Left lobe of liver (tissue), 2 donors: ENCODE measurements around the gene TSN. TPM values are rescaled to one million over a fixed set of nuclear protein-coding genes. Genes with fewer than 3 reads are reported as not detected.
"Not testable (repeated sequence)": the region's sequence is repeated elsewhere in the genome, so short reads cannot be mapped to it uniquely, and the experiment has no call there.

Experiments
- ATAC-seq: fragments of 200-7000 bp; cut with Tn5 transposase; one replicate; pipeline ENCODE4 v1.9.1; 2020; ENCODE audit warnings: mild to moderate bottlenecking, moderate library complexity
- DNase-seq: peaks from one replicate; pipeline ENCODE4 v3.0.0-alpha.2; 2020; ENCODE audit warnings: low spot score
- total RNA-seq: library from RNA; stranded (reverse); gene quantifications from one replicate; pipeline ENCODE4 v1.2.1, GENCODE V29; 2021
- donor health status: DM: no; HTN: no; CAD: no; lungs with moderate emphysema.
- donor health status: DM: no; HTN: yes; CAD: no.

TSN gene
- total RNA-seq = 24.0 TPM

DNA sequence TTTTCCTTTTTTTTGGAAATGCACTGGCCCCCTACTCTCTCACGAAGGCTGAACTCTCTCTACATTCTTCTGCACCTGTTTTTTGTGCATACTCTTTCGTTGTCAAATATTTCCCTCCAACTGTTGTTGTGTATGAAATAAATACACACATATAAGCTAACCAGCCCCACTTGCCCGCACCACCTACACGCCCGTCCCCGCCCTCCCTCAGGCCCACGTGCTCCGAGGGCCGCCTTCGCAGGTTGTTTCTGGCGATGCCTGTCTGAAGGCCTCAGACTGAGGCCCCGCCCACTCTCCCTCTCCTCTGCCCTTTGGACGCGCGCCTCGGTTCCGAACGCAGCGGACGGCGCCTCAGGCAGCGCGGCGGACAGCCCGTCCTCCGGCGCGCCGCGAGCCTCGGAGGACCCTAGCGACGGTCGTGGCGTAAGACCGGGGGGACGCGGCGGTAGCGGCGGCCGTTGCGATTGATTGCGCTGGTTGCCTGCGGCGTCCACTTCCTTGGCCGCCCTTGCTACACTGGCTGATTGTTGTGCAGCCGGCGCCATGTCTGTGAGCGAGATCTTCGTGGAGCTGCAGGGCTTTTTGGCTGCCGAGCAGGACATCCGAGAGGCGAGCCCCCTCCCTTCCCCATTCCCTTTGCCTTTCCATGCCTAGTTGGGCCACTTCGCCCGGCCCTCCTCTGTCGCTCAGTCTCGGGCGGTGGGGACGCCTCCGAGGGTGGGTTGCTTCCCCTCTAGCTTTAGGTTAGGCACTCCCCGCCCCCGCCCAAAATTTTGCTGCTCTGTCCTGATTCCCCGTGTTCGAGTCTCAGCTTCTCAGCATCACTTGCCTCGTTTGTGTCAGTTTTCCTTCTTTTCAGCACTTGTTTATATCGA lies at the start of gene TSN:
Gene TSN (plus strand): TSS at position 415 of the 875 bp plus-strand sequence. CDS start 129 bp downstream, at position 544.
- ATAC-seq (peak; percentile 100), DNase-seq (peak; percentile 98)

DNA sequence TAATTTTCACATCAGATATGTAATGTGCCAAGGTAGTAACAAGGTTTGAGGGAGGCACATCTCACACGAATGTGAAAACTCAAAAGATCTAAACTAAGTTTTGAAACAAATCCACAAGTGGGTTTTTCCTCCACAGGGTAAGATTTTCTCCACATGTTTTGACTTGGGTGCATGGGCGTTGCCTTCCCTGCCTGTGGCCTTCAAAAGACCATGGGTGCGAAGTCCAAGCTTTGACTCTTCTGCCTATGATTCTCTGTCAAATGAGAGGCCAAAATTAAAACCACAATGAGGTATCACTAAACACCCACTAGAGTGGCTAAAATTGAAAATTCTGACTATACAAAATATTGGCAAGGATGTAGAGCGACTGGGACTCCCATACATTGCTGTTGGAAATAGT lies 49.5 kb upstream of the TSN start:
- ATAC-seq (no peak), DNase-seq (no peak)

DNA sequence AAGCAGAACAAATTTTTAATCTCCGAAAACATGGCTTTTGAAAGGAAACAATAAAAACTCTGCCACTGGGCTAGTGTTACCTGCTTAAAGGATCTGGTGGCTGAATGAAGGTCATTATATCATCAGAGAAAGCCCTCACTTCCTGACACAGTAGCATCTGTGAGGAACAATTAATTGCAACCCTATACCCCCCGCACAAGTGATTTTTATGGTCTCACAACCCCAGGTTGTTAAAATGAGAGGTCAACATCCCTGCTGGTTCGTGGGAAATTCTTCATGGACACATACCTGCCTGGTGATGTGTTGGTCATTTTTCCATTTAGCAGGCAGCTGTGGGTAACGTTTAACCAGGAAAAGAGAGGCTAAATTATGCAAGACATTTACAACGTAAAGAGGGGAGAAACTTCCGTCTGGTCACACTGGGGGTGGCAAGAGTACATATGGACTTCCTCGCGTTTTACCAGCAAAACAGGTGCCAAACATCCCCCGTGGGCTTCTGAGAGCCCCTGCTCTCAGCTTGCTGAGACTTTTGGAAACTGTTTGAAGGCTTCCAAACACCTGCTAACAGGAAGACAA lies 48.0 kb upstream of the TSN start:
- DNase-seq (no peak), ATAC-seq (no peak)

DNA sequence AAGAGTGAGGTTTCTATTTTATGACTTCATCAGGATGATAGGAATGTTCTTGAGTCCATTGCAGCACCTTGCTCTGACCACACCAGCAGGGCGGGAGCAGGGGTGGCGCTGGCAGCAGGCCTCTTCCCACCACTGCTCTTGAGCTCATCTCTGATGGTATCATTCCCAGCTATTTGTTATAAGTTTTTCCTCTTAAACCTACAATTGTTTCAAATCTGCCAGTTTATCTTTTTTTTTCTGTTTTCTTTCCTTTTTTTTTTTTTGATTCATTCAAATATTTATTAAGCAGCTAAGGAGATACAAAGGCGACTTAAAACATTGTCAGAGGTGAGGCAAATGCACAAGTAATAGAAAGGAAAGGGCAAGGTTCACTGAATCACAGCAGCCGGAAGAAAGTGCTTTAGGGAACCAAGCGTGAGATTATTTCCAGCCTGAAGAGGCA lies 47.5 kb upstream of the TSN start:
- no peak for ATAC-seq

DNA sequence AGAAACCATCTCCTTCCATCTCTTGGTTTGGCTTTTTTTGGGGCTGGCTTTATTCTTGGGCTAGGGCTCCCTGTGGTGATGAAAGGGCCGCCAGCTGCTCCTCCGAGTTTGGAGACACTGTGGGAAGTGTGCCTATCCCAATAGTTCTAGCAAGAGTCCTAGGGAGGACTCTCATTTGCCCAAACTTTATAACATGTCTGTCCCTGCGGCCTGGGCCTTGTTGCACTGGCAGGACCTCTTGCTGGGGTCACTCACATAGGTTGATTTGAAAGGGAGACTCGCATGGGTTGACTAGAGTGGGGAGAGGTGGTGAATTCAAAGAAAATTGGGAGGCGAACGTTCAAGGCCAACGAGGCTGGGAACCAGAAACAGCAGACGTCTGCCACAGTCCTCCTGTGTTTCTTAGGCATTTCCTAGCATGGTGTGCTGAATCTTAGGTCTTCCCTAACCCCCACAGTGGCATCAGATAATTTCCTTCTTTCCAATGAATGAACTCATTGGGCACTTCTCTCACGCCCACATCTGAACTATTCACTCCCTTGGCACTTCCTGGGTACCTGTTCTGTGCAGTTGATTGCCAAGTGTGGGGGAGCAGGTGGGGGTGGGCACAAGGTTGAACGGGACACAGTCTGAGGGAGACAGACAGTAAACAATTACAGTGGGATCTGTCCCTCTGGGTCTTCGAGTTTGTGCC lies 45.5 kb upstream of the TSN start:
- DNase-seq = no peak
- no peak for ATAC-seq

More for the DNA sequence above, 47.5 kb upstream of the TSN start:
- DNase-seq = no peak

DNA sequence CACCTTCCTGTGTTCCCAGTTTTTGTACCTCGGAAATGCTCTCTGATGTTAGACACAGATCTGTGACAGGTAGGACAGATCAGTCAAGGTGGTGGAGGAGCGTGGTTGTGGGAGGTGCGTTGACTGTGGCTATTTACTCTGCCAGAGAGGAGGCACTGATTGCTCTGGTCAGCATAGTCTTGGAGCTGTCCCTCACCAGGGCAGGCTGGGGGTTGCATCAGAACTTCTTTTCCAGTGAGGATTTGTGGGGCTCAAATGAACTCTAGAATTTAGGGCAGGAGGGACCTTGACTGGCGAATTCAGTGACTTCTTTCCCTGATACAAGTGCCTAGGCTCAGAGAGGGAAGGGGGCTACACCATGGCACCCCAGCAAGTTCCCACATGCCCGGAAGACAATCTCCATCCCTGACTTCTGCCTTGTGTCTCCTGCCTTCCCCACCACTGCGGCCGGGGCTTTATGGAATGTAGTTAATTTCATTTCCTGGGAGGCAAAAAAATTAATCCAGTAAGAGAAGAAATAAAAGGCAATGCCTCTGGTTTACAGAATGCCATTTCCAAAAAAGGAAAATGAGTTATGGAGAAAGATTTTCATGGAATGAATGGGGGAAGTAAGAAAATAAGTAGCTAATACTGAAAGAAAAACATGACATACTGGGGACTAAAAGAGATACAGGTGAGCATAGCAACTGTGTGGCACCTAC lies 44.8 kb upstream of the TSN start:
- ATAC-seq (no peak), DNase-seq (no peak)

DNA sequence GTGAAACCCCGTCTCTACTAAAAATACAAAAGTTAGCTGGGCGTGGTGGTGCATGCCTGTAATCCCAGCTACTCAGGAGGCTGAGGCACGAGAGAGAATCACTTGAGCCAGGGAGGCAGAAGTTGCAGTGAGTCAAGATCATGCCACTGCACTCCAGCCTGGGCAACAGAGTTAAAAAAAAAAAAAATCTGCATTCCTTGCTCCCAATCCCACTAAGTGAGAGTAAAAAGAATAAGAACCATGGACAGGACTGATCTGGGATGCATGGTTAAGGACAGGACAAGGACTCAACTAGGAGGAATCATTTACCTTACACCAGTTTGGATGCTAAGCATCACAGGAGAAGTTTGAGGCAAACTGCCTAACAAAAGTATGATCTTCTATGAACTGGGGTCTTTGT lies 44.0 kb upstream of the TSN start:
- ATAC-seq, DNase-seq: not testable (repeated sequence)

DNA sequence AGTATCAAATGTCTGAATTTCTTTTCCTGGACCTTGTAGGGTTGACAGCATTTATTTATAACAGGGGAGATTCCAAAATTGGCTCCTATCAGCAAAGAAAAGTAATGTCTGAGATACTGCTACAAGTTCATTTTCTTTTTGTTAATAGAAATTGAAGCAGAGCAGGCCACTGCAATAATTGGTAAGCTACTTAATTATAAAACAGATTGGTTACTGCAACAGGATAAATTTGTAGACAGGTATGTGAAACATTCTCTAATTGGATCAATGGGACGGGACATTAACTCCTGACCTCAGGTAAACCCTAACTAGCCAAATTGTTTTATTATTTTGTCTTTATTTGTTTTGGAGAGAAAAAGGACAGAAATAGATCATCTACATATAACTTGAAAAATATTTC lies 39.3 kb upstream of the TSN start:
- peak; percentile 28 for ATAC-seq

DNA sequence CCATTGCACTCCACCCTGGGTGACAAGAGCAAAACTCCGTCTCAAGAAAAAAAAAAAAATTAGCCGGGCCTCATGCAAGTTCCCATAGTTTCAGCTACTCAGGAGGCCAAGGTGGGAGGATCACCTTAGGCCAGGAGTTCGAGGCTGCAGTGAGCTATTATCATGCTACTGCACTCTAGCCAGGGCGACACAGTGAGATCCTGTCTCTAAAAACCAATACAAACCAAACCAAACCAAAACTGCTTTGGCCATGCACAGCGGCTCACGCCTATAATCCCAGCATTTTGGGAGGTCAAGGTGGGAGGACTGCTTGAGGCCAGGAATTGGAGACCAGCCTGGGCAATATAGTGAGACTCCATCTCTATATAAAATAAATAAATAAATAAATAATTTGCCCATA lies 37.9 kb upstream of the TSN start:
- ATAC-seq = no peak
- DNase-seq = no peak

More for the DNA sequence above, 39.3 kb upstream of the TSN start:
- DNase-seq = no peak

DNA sequence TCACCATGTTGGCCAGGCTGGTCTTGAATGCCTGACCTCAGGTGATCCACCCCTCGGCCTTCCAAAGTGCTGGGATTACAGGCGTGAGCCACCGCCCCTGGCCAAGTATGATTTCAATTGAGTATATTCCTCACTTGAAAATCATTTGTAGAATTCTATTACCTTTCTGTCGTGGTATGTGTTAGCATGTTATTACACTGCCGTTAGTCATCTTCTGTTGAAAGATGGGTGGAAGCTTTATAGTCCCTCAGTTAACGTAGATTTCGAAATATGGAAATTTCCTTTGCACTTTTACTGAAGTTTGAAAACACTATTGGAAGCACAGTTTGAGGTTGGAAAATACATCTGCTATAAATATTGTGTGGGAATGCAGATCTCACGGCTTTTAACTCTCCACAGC lies 33.5 kb upstream of the TSN start:
- ATAC-seq (no peak), DNase-seq (no peak)

DNA sequence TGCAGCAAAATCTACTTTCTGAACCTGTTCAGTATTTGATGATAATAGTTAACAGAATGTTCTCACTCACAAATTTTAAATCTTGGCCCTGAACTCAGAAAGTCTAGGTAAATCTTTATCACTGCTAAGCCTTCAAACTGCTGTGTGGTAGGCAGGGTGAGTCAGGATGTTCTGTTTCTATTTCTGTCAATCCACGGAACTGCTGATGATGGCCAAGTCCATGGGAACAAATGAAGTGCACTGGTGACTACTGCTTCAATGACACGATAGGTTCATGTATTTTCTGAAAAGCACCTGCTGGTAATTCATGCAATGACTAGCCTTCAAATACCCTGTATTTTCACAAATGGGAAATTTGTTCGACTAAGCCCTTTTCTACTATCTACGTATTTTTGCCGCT lies 33.0 kb upstream of the TSN start:
- DNase-seq (no peak), ATAC-seq (no peak)

DNA sequence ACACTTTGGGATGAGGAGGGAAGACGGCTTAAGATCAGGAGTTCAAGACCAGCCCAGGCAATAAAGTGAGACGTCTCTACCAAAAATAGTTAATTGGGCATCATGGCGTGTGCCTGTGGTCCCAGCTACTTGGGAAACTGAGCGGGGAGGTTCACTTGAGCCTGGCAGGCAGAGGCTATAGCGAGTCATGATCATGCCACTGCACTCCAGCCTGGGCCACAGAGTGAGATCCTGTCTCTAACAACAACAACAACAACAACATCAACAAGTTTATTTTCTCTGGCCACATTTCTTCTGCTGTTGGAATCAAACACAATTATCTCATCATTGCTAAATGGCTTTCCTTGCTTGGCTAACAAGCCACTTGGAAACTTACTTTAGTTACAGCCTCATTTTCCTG lies 32.1 kb upstream of the TSN start:
- no peak for ATAC-seq

DNA sequence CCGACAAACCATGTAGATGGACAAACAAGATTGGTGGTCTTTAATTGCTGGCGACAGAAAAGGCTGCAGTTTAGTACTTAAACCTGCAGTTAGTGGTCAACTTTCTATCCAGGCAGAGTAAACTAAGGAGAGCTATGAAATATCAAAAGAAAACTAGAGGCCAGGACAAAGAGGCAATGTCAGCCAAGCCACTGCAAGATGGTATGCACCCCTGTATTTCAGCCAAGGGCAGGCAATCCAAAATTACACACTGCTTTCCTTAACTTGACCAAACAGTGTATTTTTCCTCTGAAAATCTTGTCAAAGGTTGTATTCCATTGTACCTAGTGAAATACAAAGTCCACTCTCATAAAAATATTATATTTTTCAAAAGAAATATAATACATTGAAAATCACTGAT lies 28.1 kb upstream of the TSN start:
- ATAC-seq = no peak

More for the DNA sequence above, 32.1 kb upstream of the TSN start:
- DNase-seq = no peak

DNA sequence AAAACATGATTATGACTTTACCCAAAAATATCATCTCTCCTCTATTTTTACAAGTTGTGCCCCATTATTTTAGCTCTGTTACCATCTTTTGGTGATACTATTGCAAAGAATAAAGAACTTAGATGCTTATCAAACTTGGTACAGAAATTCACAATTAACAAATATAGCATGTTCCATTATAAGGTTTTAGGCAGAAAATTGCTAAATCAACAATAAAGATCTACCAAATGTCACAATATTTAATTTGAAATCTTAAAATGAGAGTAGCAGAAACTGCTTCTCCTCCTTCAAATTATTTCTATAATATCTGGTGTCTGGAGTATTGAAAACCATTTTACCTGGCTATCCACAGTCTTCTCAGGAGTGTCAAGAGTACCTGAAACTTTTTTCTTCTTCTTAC lies 27.5 kb upstream of the TSN start:
- DNase-seq (no peak), ATAC-seq (no peak)

More for the DNA sequence above, 28.1 kb upstream of the TSN start:
- DNase-seq = no peak

DNA sequence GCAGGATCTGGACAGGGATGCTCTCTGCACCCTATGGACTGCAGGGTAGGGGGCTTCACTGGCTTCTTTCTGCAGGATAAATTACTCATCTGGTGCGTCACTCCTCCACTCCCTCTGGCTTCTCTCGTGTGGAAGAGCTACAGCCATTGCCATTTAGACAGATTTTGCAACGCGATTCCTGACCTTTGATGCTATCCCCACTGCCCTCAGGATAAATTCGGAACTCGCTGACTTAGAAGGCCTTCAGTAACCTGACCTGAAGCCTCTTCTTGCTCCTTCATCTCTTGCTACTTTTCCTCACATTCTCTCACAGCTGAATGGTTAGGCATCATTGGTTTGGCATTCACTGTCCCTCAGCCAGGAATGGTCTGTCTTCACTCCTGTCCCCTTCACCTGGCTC lies 24.1 kb upstream of the TSN start:
- no peak for ATAC-seq
- no peak for DNase-seq

DNA sequence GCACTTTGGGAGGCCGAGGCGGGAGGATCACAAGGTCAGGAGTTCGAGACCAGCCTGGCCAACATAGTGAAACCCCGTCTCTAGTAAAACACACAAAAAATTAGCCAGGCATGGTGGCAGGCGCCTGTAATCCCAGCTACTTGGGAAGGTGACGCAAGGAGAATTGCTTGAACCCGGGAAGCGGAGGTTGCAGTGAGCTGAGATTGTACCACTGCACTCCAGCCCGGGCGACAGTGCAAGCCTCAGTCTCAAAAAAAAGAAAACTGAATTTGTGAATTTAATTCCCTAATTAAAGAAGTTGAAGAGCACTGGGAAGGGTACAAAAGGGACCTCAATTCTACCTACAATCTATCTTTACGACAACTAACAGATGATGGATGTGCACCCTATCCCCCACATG lies 20.9 kb upstream of the TSN start:
- not testable (repeated sequence) for DNase-seq, ATAC-seq

DNA sequence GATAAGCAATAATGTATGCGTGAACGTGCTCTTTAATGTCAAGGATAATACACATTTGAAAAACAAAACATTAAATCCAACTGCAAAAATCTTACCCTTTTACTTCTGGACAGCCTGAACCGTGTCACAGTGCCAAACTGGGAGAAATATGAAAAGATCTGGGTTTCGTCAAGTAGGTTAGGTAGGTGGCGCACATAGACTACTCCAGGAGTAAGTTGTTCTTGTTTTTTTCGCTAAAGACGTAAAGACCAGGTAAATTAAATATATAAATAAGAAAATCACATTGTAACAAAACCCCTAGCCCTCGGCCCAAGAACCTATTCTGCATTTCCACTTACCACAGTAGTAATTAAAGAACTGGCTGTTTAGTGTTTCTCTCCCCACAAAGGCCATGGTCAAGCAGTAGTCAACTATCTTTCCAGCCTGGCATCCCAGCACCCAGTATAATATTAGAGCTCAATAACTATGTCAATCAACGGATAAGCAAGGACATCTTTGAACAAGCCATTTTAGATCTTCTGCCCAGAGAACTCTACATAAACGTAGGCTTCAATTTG lies 19.9 kb upstream of the TSN start:
- no peak for ATAC-seq
- no peak for DNase-seq

DNA sequence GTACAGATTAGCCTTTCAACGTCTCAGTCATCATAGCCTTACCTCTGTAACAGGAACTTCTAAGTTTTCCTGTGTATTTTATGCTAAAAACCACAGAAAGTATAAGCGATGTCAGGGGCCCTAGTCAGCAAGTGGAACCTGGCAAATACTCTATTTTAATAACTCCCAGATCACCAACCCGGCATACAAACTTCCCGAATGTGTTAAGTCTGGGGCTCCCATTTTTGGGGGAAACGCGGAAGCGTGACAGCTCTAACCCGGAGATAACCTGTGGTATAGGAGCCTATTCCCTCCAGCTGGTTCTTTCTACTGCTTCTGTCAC lies 19.4 kb upstream of the TSN start:
- DNase-seq (no peak), ATAC-seq (no peak)

DNA sequence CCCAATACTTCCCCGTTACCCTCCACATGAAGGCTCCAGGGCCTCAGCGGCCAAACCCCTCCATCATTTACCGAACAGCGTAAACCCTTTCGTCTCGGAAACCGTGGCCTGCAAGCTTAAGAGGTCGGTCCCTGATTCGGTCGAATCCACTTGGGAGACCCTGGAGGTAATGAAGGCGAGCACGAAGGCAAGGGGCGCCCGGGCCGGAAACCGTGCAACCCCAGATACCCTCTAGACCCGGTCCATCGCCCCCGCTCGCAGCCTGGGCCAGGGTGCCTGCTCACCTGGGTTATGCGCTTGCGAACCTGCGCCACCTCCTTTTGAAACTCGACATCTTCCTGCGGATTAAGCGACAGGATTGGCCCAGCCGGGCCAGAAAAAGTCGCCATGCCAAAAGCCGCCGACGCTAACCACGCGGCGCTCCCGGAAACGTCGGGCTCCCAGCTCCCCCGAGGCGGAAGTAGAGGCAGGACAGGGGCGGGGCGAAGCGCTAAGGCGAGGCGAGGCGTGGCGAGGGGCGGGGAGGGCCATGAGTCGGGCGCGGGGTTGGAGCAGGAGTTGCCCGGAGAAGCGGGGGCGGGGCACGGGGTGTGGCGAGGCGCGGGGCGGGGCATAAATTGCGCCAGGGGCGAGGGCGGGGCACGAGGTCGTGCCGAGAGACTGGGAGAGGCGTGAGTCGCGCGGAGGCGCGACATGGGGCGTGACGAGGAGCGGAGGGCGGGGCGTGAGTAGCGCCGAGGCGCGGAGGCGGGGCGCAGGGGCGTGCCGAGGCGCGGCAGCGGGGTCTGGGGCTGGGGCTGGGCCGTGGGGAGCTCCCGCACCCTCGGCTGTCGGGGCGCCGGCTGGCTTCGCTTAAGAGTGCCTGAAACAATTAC lies 18.8 kb upstream of the TSN start, which contains the start of gene NIFK:
Gene NIFK (minus strand): TSS at position 414 of the 875 bp plus-strand sequence. CDS start 25 bp downstream, at position 389.
- DNase-seq = peak; percentile 99
- peak; percentile 97 for ATAC-seq

DNA sequence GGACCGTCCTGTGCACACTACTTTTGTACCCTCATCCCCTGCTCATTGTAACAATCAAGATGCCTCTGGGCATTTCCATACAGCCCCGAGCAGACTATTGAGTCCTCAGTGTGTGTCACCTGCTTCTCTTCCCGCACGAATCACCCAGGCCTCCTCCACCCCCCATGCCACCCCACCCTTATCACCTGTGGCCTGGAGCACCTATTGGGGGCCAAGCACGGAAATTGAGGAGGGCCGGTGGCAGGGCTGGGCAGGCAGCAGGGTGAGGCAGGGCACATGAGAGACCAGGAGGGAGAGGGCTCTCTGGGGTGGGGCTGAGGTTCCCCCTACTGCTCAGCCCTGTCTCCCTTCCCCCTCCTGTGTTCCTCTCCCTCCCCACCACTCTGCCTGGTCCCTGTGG lies 14.5 kb upstream of the TSN start:
- ATAC-seq = no peak
- DNase-seq = no peak
